Measurements from ENCODE around the gene STPG3.

The STPG3 gene

GRCh38 chr9:137222190-137223077 is 28.7 kb upstream of the STPG3 start, which contains the start of gene RNF208:
Gene RNF208 (minus strand): TSS chr9:137222240. CDS start chr9:137221212, 1,028 bp downstream.
- DNase-seq = no peak

GRCh38 chr9:137223078-137223970 is 27.8 kb upstream of the STPG3 start:
- DNase-seq = peak; percentile 95

- no peak for DNase-seq
These were observed 26.0 kb upstream of the STPG3 start, which contains the start of gene CYSRT1 for GRCh38 chr9:137224830-137225694. Gene CYSRT1 (plus strand): TSS chr9:137225174. CDS start chr9:137225622, 448 bp downstream.

GRCh38 chr9:137225699-137226331 is 25.3 kb upstream of the STPG3 start:
- DNase-seq = no peak

- no peak for DNase-seq
These were observed 24.6 kb upstream of the STPG3 start for GRCh38 chr9:137226338-137227053.

- DNase-seq = peak; percentile 63
These were observed 23.8 kb upstream of the STPG3 start, which contains the start of gene RNF224 for GRCh38 chr9:137227054-137227852. Gene RNF224 (plus strand): TSS chr9:137227502. CDS start chr9:137228336, 834 bp downstream.

GRCh38 chr9:137227853-137228505 is 23.1 kb upstream of the STPG3 start:
- DNase-seq = no peak

GRCh38 chr9:137228506-137228967 is 22.5 kb upstream of the STPG3 start:
- no peak for DNase-seq

- no peak for DNase-seq
These were observed 21.9 kb upstream of the STPG3 start for GRCh38 chr9:137228968-137229896.

GRCh38 chr9:137229903-137230704 is 21.0 kb upstream of the STPG3 start:
- no peak for DNase-seq

GRCh38 chr9:137230705-137231371 is 20.2 kb upstream of the STPG3 start, which contains the start of gene SLC34A3:
Gene SLC34A3 (plus strand): TSS chr9:137230901. CDS start chr9:137231703, 802 bp downstream.
- DNase-seq = no peak

GRCh38 chr9:137231372-137232039 is 19.6 kb upstream of the STPG3 start:
- no peak for DNase-seq

GRCh38 chr9:137232101-137232500 is 19.0 kb upstream of the STPG3 start:
- DNase-seq = no peak

- DNase-seq = no peak
These were observed 18.6 kb upstream of the STPG3 start for GRCh38 chr9:137232510-137232909.

GRCh38 chr9:137233143-137233980 is 17.7 kb upstream of the STPG3 start:
- peak; percentile 74 for DNase-seq
